H9 (cell line): ENCODE measurements around the gene ITCH. TPM values are rescaled to one million over a fixed set of nuclear protein-coding genes. Genes with fewer than 3 reads are reported as not detected.

ENCODE experiments used
- DNase-seq: peaks from one replicate; pipeline ENCODE4 v3.0.0-alpha.2; 2017
- H2AFZ ChIP-seq: one replicate; pipeline ENCODE4 v1.6.1; 2013; ENCODE audit warnings: mild to moderate bottlenecking, low read length, control low read depth, moderate library complexity
- H2AK5ac ChIP-seq: 2 replicates; pipeline ENCODE4 v1.6.1; 2013; ENCODE audit warnings: low read length, control low read depth, mixed read lengths; ENCODE audit not compliant: insufficient read length
- H2BK120ac ChIP-seq: one replicate; pipeline ENCODE4 v1.6.1; 2013; ENCODE audit warnings: low read depth, mild to moderate bottlenecking, low read length, control low read depth, inconsistent platforms; ENCODE audit not compliant: poor library complexity, severe bottlenecking
- H2BK12ac ChIP-seq: 2 replicates; pipeline ENCODE4 v1.6.1; 2013; ENCODE audit warnings: low read length, control low read depth, mixed read lengths, low read depth; ENCODE audit not compliant: insufficient read length
- H2BK15ac ChIP-seq: 2 replicates; pipeline ENCODE4 v1.6.1; 2013; ENCODE audit warnings: low read depth, low read length, control low read depth
- H2BK20ac ChIP-seq: one replicate; pipeline ENCODE4 v1.6.1; 2013; ENCODE audit warnings: low read depth, mild to moderate bottlenecking, low read length, control low read depth, inconsistent platforms; ENCODE audit not compliant: poor library complexity, severe bottlenecking
- H2BK5ac ChIP-seq: 2 replicates; pipeline ENCODE4 v1.6.1; 2013; ENCODE audit warnings: low read length, control low read depth, mixed read lengths; ENCODE audit not compliant: insufficient read length
- H3K14ac ChIP-seq: 2 replicates; pipeline ENCODE4 v1.6.1; 2013; ENCODE audit warnings: low read length, control low read depth; ENCODE audit not compliant: insufficient read depth
- H3K18ac ChIP-seq: 2 replicates; pipeline ENCODE4 v1.6.1; 2013; ENCODE audit warnings: low read depth, mild to moderate bottlenecking, mixed read lengths, low read length, control low read depth; ENCODE audit not compliant: insufficient read length
- H3K23ac ChIP-seq: 2 replicates; pipeline ENCODE4 v1.6.1; 2013; ENCODE audit warnings: low read length, control low read depth, mixed read lengths, low read depth; ENCODE audit not compliant: insufficient read length
- H3K23me2 ChIP-seq: 2 replicates; pipeline ENCODE4 v1.6.1; 2013; ENCODE audit warnings: low read depth, mild to moderate bottlenecking, mixed read lengths, low read length, control low read depth; ENCODE audit not compliant: insufficient read length, poor library complexity, severe bottlenecking
- H3K27ac ChIP-seq: 2 replicates; pipeline ENCODE4 v1.5.1; 2013; ENCODE audit warnings: low read length, control low read depth, mixed read lengths, low read depth; ENCODE audit not compliant: insufficient read length
- H3K27me3 ChIP-seq: 2 replicates; pipeline ENCODE4 v1.6.1; 2013; ENCODE audit warnings: low read length, control low read depth, inconsistent platforms; ENCODE audit not compliant: insufficient read depth
- H3K4ac ChIP-seq: 2 replicates; pipeline ENCODE4 v1.6.1; 2013; ENCODE audit warnings: low read depth, mild to moderate bottlenecking, control low read depth, inconsistent platforms, low read length, moderate library complexity
- H3K4me1 ChIP-seq: 2 replicates; pipeline ENCODE4 v1.6.1; 2013; ENCODE audit warnings: low read length, control low read depth, inconsistent platforms; ENCODE audit not compliant: insufficient read depth
- H3K4me2 ChIP-seq: 2 replicates; pipeline ENCODE4 v1.6.1; 2013; ENCODE audit warnings: low read length, control low read depth, mixed read lengths; ENCODE audit not compliant: insufficient read length, insufficient read depth
- H3K56ac ChIP-seq: 2 replicates; pipeline ENCODE4 v1.6.1; 2013; ENCODE audit warnings: low read depth, mild to moderate bottlenecking, mixed read lengths, low read length, control low read depth; ENCODE audit not compliant: insufficient read length
- H3K79me1 ChIP-seq: 2 replicates; pipeline ENCODE4 v1.6.1; 2013; ENCODE audit warnings: low read depth, mild to moderate bottlenecking, moderate library complexity, low read length, control low read depth, inconsistent platforms; ENCODE audit not compliant: insufficient read depth, poor library complexity, severe bottlenecking
- H3K79me2 ChIP-seq: 2 replicates; pipeline ENCODE4 v1.6.1; 2013; ENCODE audit warnings: low read length, control low read depth, inconsistent platforms; ENCODE audit not compliant: insufficient read depth
- H3K9ac ChIP-seq: 2 replicates; pipeline ENCODE4 v1.6.1; 2013; ENCODE audit warnings: low read length, control low read depth, mixed read lengths; ENCODE audit not compliant: insufficient read length; ENCODE audit errors: extremely low read depth
- H3K9me3 ChIP-seq: one replicate; pipeline ENCODE4 v1.6.1; 2013; ENCODE audit warnings: low read depth, low read length, inconsistent platforms; ENCODE audit not compliant: control insufficient read depth
- H3T11ph ChIP-seq: one replicate; pipeline ENCODE4 v1.6.1; 2013; ENCODE audit warnings: mild to moderate bottlenecking, low read length, control low read depth, inconsistent platforms
- H4K20me1 ChIP-seq: one replicate; pipeline ENCODE4 v1.6.1; 2013; ENCODE audit not compliant: control insufficient read depth, insufficient read length, insufficient read depth
- H4K5ac ChIP-seq: 2 replicates; pipeline ENCODE4 v1.6.1; 2013; ENCODE audit warnings: low read depth, mild to moderate bottlenecking, mixed read lengths, low read length, control low read depth; ENCODE audit not compliant: insufficient read length
- H4K8ac ChIP-seq: replicated peaks from 2 replicates; pipeline ENCODE4 v1.6.1; 2013; ENCODE audit warnings: low read length, control low read depth, mixed read lengths, low read depth; ENCODE audit not compliant: insufficient read length
- H4K91ac ChIP-seq: 2 replicates; pipeline ENCODE4 v1.6.1; 2013; ENCODE audit warnings: low read depth, mild to moderate bottlenecking, moderate library complexity, mixed read lengths, low read length, control low read depth; ENCODE audit not compliant: insufficient read length
- H3K27ac Mint-ChIP-seq, 3 experiments: 2 replicates in 2 of 3; 3 replicates in 1 of 3; pipeline ENCODE4 v1.8.0; 2020 to 2021; ENCODE audit warnings: mixed read lengths in 3 of 3, mild to moderate bottlenecking in 1 of 3, moderate library complexity in 1 of 3
- H3K27me3 Mint-ChIP-seq: 2 replicates; pipeline ENCODE4 v1.8.0; 2021; ENCODE audit warnings: low read depth, mild to moderate bottlenecking, moderate library complexity, mixed read lengths
- H3K36me3 Mint-ChIP-seq, 3 experiments: 2 replicates in 2 of 3; 3 replicates in 1 of 3; pipeline ENCODE4 v1.8.0; 2020 to 2021; ENCODE audit warnings: low read depth in 3 of 3, mixed read lengths in 3 of 3; ENCODE audit not compliant: insufficient read depth in 1 of 3
- H3K4me1 Mint-ChIP-seq, 2 experiments: 2 replicates each; pipeline ENCODE4 v1.8.0; 2020; ENCODE audit warnings: mixed read lengths in 2 of 2
- H3K4me3 Mint-ChIP-seq, 2 experiments: 2 replicates in 1 of 2; 3 replicates in 1 of 2; pipeline ENCODE4 v1.8.0; 2020 to 2021; ENCODE audit warnings: mild to moderate bottlenecking in 2 of 2, mixed read lengths in 2 of 2, moderate library complexity in 1 of 2
- H3K9me3 Mint-ChIP-seq, 2 experiments: 2 replicates in 1 of 2; 3 replicates in 1 of 2; pipeline ENCODE4 v1.8.0; 2020; ENCODE audit warnings: mild to moderate bottlenecking in 2 of 2, mixed read lengths in 2 of 2, moderate library complexity in 1 of 2
- WGBS: extraction: QIAGEN DNeasy Blood & Tissue Kit; methylation state at CpG from one replicate; pipeline ENCODE4 v1.1.7; 2013; ENCODE audit warnings: missing lambda C conversion rate, low lambda C conversion rate, mixed read lengths; ENCODE audit not compliant: insufficient read length; ENCODE audit errors: extremely low coverage; 5-methylcytosine and 5-hydroxymethylcytosine counted together
- total RNA-seq: library from RNA; stranded (reverse); gene quantifications from 2 replicates; pipeline ENCODE4 v1.2.1, GENCODE V29; 2021
- TF ChIP-seq, protein P1 (sequence below): fragments of 200-600 bp; sonication (generic); conservative IDR thresholded peaks from 3 replicates; pipeline ENCODE4 v1.8.0; 2021; ENCODE audit warnings: antibody characterized with exemption, mild to moderate bottlenecking

The ITCH gene
- total RNA-seq, 1 experiment from 2014 or later, result 55.9 TPM

DNA sequence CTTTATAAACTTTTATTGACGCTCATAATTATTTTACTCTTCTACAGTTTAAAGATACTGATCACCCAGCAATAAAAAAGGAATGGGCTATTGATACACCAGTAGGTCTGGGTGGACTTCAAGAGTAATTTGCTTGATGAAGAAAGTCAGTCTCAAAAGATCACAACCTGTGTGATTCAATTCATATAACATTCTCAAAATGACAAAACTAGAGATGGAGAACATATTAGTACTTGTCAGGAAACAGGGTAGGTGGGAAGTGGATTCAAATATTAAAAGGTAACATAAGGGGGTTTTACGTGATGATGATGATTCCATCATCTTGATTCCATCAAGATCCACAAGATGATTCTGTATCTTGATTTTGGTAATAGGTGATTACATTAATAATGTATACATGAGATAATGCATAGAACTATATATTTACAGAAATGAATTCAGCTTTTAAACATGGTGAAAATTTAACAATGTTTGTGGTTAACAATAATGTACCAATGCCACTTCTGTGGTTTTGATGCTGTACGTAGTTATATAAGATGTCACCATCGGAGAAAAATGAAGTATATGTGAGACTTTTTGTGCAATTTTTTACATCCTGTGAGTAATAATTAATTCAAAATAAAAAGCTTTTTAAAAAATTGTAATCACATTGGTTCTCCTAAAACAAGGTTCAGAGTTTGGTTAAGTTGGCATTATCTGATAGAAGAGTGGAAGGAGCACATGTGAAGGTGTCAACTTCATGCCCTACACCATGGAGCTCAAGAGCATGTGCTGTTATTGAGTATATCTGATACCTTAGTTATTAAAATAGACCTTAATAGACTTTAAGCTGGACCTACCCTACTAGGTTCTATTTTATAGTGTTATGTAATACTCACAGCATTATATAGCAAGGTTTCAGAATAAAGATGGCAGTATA lies 86.9 kb downstream of the ITCH start:
- Histone ChIP-seq H3K27me3 (no peaks in the 10 kb centered on the region), H3K9ac (no peak overlapping the region), H3K56ac (no peak overlapping the region), H2BK15ac (no peak overlapping the region), H3K4me2 (no peak overlapping the region), H4K20me1 (no peaks in the 10 kb centered on the region), H2AK5ac (no peak overlapping the region), H3K18ac (no peak overlapping the region), H2BK12ac (no peak overlapping the region), H3T11ph (no peak overlapping the region), H3K79me2 (no peaks in the 10 kb centered on the region), H3K23ac (no peak overlapping the region), H2AFZ (no peak overlapping the region), H2BK20ac (no peak overlapping the region), H2BK5ac (no peak overlapping the region), H2BK120ac (no peak overlapping the region), H3K4ac (no peak overlapping the region), H3K27ac (no peak overlapping the region), H3K79me1 (no peaks in the 10 kb centered on the region), H3K9me3 (no peaks in the 10 kb centered on the region), H4K91ac (no peak overlapping the region), H4K8ac (no peak overlapping the region), H3K23me2 (no peaks in the 10 kb centered on the region), H3K14ac (no peak overlapping the region), H4K5ac (no peak overlapping the region), H3K4me1 (no peaks in the 10 kb centered on the region)
- no peak overlapping the region for H3K4me3 Mint-ChIP-seq
- TF ChIP-seq, protein P1, sequence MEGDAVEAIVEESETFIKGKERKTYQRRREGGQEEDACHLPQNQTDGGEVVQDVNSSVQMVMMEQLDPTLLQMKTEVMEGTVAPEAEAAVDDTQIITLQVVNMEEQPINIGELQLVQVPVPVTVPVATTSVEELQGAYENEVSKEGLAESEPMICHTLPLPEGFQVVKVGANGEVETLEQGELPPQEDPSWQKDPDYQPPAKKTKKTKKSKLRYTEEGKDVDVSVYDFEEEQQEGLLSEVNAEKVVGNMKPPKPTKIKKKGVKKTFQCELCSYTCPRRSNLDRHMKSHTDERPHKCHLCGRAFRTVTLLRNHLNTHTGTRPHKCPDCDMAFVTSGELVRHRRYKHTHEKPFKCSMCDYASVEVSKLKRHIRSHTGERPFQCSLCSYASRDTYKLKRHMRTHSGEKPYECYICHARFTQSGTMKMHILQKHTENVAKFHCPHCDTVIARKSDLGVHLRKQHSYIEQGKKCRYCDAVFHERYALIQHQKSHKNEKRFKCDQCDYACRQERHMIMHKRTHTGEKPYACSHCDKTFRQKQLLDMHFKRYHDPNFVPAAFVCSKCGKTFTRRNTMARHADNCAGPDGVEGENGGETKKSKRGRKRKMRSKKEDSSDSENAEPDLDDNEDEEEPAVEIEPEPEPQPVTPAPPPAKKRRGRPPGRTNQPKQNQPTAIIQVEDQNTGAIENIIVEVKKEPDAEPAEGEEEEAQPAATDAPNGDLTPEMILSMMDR, result no peak
- DNase-seq, result no peak
- no peaks in the 10 kb centered on the region for H3K27me3 Mint-ChIP-seq
- H3K27ac Mint-ChIP-seq, result no peak overlapping the region
- H3K9me3 Mint-ChIP-seq, result no peaks in the 10 kb centered on the region
- peaks cover 15 to 78% (median 64%) of the 10 kb centered on the region in 3 experiments; a peak in 6 of 7 replicates for H3K36me3 Mint-ChIP-seq
- WGBS, result no CpG with 5 or more reads among the region's 4 CpGs
- no peaks in the 10 kb centered on the region for H3K4me1 Mint-ChIP-seq
